Measurements from ENCODE around the gene GRID2IP. TPM values are rescaled to one million over a fixed set of nuclear protein-coding genes. Genes with fewer than 3 reads are reported as not detected.
A peak's percentile ranks its signal among the peaks of the same experiment; 100 is the strongest.

The GRID2IP gene
- polyA plus RNA-seq, 1 donor = 0.91 TPM

DNA sequence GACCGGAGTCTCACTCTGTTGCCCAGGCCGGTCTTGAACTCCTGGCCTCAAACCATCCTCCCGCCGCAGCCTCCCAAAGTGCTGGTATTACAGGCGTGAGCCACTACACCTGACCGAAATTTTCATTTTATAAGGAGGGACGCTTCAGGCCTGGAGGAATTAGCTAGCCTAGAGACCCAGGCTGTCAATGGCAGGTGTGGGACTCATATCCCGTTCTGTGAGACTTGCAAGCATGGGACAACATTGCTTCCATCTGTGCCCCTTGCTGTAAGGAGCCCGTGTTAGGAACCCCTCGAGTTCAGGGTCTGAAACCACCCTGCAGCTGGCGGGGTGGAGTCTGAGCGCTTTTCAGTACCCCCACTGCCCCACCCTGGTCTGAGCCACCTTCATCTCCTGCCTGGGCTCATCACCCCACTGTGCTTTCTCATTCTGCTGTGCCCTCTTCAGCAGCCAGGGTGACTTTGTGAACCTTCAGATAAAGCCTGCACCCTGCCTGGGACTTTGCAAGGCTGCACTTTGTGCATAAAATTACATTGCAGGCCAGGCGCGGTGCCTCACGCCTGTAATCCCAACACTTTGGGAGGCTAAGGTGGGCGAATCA is 102.2 kb downstream of the GRID2IP start:
- no peak for DNase-seq

DNA sequence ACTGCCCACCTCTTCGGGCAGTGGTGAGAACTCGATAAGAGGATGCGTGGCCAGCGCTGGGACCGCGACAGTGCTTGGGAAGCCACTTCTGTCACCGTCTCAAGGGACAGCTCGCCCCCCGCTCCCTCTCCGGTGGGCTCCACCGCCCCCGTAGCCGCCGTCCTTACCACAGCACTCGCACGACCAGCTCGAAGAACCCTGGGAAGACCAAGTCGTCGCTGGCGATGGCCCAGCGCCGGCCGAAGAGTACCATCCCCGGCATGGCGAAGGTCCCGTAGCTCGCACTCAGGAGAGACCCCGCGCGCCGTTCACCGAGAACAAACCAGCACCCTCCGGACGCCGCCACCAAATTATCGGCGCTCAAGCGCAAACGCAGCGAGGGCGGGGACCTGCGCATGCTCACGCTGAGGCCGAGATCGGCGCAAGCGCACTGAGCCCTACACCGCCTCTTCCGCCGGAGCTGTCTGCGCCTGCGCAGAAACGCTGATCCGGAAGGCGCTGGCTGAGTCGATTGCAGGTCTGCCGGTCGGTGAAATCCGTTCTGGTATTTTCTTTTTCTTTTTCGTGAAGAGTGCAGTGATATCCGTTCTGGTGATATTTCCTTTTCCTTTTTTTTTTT is 103.6 kb downstream of the GRID2IP start, which contains the start of gene DAGLB:
TSS of gene DAGLB (minus strand) at position 374 of the 619 bp plus-strand sequence. CDS start at position 262, 112 bp downstream.
- DNase-seq = peak; percentile 92

Other genes with a start within 250 kb of the GRID2IP start
- 20.4 TPM for gene FAM220A, start 202.5 kb downstream of the GRID2IP start, polyA plus RNA-seq (ENCODE audit: insufficient read length)
- gene RAC1, start 176.9 kb downstream of the GRID2IP start, polyA plus RNA-seq (ENCODE audit: insufficient read length) = 301 TPM
- gene DAGLB, start 103.5 kb downstream of the GRID2IP start, polyA plus RNA-seq (ENCODE audit: insufficient read length) = 15.9 TPM
- gene KDELR2, start 67.3 kb downstream of the GRID2IP start, polyA plus RNA-seq (ENCODE audit: insufficient read length) = 201 TPM
- gene ZDHHC4, start 26.0 kb upstream of the GRID2IP start, polyA plus RNA-seq (ENCODE audit: insufficient read length) = 79.8 TPM
- gene INTS15, start 38.6 kb upstream of the GRID2IP start, polyA plus RNA-seq (ENCODE audit: insufficient read length) = 41.2 TPM
- 13.8 TPM for gene ZNF853, start 64.1 kb upstream of the GRID2IP start, polyA plus RNA-seq (ENCODE audit: insufficient read length)
- 56.2 TPM for gene ZNF316, start 85.9 kb upstream of the GRID2IP start, polyA plus RNA-seq (ENCODE audit: insufficient read length)
- gene ZNF12, start 155.5 kb upstream of the GRID2IP start, polyA plus RNA-seq (ENCODE audit: insufficient read length) = 45.4 TPM
- gene RSPH10B2, start 202.6 kb upstream of the GRID2IP start, polyA plus RNA-seq (ENCODE audit: insufficient read length) = 1.6 TPM